H1 (cell line): Measurements from ENCODE around the gene COL5A1. TPM values are rescaled to one million over a fixed set of nuclear protein-coding genes. Genes with fewer than 3 reads are reported as not detected.

Source experiments
- CTCF ChIA-PET: fragments of 300-600 bp; sonication (Branson Sonifier 250); formaldehyde crosslinking; loops from one replicate; lab custom pipeline; 2021; ENCODE audit not compliant: partially characterized antibody; lab: Charles Lee
- POLR2A ChIA-PET: fragments of 300-600 bp; sonication (Branson Sonifier 250); formaldehyde crosslinking; loops from one replicate; lab custom pipeline; 2021; ENCODE audit warnings: inconsistent platforms; ENCODE audit not compliant: partially characterized antibody; lab: Charles Lee
- DNase-seq, 2 experiments: peaks; one replicate each; pipeline versions ENCODE4 v3.0.0 to v3.0.0-alpha.2; 2010 to 2022; ENCODE audit warnings: low spot score in 2 of 2, low read depth in 1 of 2, mixed read lengths in 1 of 2
- FAIRE-seq: peaks from 2 replicates; lab custom pipeline; 2011; peaks lifted over from hg19 to GRCh38; lab: Jason Lieb, UNC
- H2AFZ ChIP-seq: 2 replicates; pipeline ENCODE4 v1.8.1; 2012; ENCODE audit warnings: low read length, inconsistent platforms
- H2AK5ac ChIP-seq: 2 replicates; pipeline ENCODE4 v1.6.1; 2013; ENCODE audit warnings: low read depth, low read length
- H2BK120ac ChIP-seq: replicated peaks from 2 replicates; pipeline ENCODE3; 2013; ENCODE audit warnings: low read depth, low read length, inconsistent platforms
- H2BK12ac ChIP-seq: 2 replicates; pipeline ENCODE4 v1.6.1; 2013; ENCODE audit warnings: low read depth, low read length
- H2BK15ac ChIP-seq: 2 replicates; pipeline ENCODE4 v1.6.1; 2013; ENCODE audit warnings: low read length
- H2BK20ac ChIP-seq: 2 replicates; pipeline ENCODE4 v1.6.1; 2013; ENCODE audit warnings: low read length
- H2BK5ac ChIP-seq: 2 replicates; pipeline ENCODE4 v1.6.1; 2013; ENCODE audit warnings: low read depth, low read length
- H3K14ac ChIP-seq: 2 replicates; pipeline ENCODE4 v1.6.1; 2013; ENCODE audit warnings: inconsistent platforms; ENCODE audit not compliant: insufficient read length
- H3K18ac ChIP-seq: 2 replicates; pipeline ENCODE4 v1.6.1; 2013; ENCODE audit warnings: low read length; ENCODE audit errors: extremely low read depth
- H3K23ac ChIP-seq: 2 replicates; pipeline ENCODE4 v1.6.1; 2013; ENCODE audit warnings: inconsistent platforms; ENCODE audit not compliant: insufficient read length
- H3K23me2 ChIP-seq: 2 replicates; pipeline ENCODE4 v1.6.1; 2013; ENCODE audit warnings: low read depth, low read length
- H3K27ac ChIP-seq: 2 replicates; pipeline ENCODE4 v1.6.1; 2011; ENCODE audit warnings: low read depth, low read length, inconsistent platforms
- H3K27me3 ChIP-seq, 4 experiments: replicated peaks in 1 of 4; 1 replicate in 1 of 4; 2 replicates in 3 of 4; pipeline versions ENCODE4 v1.6.1 to v1.8.1; 2011 to 2013; ENCODE audit warnings: low read length in 3 of 4, mild to moderate bottlenecking in 3 of 4, inconsistent platforms in 2 of 4, mixed read lengths in 2 of 4, moderate library complexity in 1 of 4; ENCODE audit not compliant: control insufficient read depth in 3 of 4, insufficient read depth in 3 of 4; ENCODE audit errors: extremely low read depth in 1 of 4
- H3K36me3 ChIP-seq, 4 experiments: 2 replicates each; pipeline versions ENCODE4 v1.6.1 to v1.8.1; 2011 to 2013; ENCODE audit warnings: mild to moderate bottlenecking in 4 of 4, low read length in 3 of 4, moderate library complexity in 2 of 4, control low read depth in 1 of 4, inconsistent platforms in 1 of 4; ENCODE audit not compliant: insufficient read depth in 4 of 4, control insufficient read depth in 2 of 4
- H3K4ac ChIP-seq: replicated peaks from 2 replicates; pipeline ENCODE3; 2013; ENCODE audit warnings: low read length, low read depth, mixed read lengths, inconsistent platforms; ENCODE audit not compliant: insufficient read length
- H3K4me1 ChIP-seq, 4 experiments: replicated peaks in 1 of 4; 1 replicate in 1 of 4; 2 replicates in 3 of 4; pipeline versions ENCODE4 v1.6.1 to v1.8.1; 2011 to 2013; ENCODE audit warnings: low read length in 3 of 4, inconsistent platforms in 2 of 4, mixed read lengths in 1 of 4; ENCODE audit not compliant: insufficient read depth in 4 of 4, control insufficient read depth in 3 of 4
- H3K4me2 ChIP-seq, 2 experiments: 2 replicates each; pipeline versions ENCODE4 v1.6.1 to v1.8.1; 2011 to 2013; ENCODE audit warnings: low read depth in 2 of 2, low read length in 2 of 2, control low read depth in 1 of 2, inconsistent platforms in 1 of 2, mild to moderate bottlenecking in 1 of 2; ENCODE audit not compliant: insufficient read depth in 1 of 2
- H3K4me3 ChIP-seq, 4 experiments: fragments of 200-600, 300-600 bp in 1 of 4; sonication (generic), shearing (Covaris generic), sonication (Bioruptor Twin) in 1 of 4; 2 replicates each; pipeline versions ENCODE4 v1.5.1 to v1.8.1; 2011 to 2016; ENCODE audit warnings: low read length in 4 of 4, low read depth in 3 of 4, control low read depth in 2 of 4, inconsistent platforms in 2 of 4, mild to moderate bottlenecking in 2 of 4, mixed read lengths in 1 of 4, moderate library complexity in 1 of 4; ENCODE audit not compliant: insufficient read depth in 2 of 4; ENCODE audit errors: extremely low read depth in 1 of 4
- H3K56ac ChIP-seq: replicated peaks from 2 replicates; pipeline ENCODE3; 2013; ENCODE audit warnings: low read depth, mild to moderate bottlenecking, mixed read lengths, low read length, inconsistent platforms; ENCODE audit not compliant: insufficient read length
- H3K79me1 ChIP-seq: 2 replicates; pipeline ENCODE4 v1.6.1; 2013; ENCODE audit warnings: low read depth, low read length, control low read depth
- H3K79me2 ChIP-seq, 2 experiments: 2 replicates each; pipeline versions ENCODE4 v1.6.1 to v1.8.1; 2012 to 2013; ENCODE audit warnings: low read length in 2 of 2, mild to moderate bottlenecking in 2 of 2, inconsistent platforms in 1 of 2; ENCODE audit not compliant: insufficient read depth in 2 of 2, control insufficient read depth in 1 of 2
- H3K9ac ChIP-seq, 4 experiments: replicated peaks in 1 of 4; 1 replicate in 1 of 4; 2 replicates in 3 of 4; pipeline versions ENCODE4 v1.6.1 to v1.8.1; 2011 to 2013; ENCODE audit warnings: low read depth in 3 of 4, low read length in 3 of 4, control low read depth in 2 of 4, mild to moderate bottlenecking in 2 of 4, moderate library complexity in 2 of 4, inconsistent platforms in 1 of 4; ENCODE audit errors: extremely low read depth in 1 of 4
- H3K9me3 ChIP-seq, 2 experiments: 2 replicates each; pipeline versions ENCODE4 v1.6.1 to v1.8.1; 2012 to 2013; ENCODE audit warnings: mild to moderate bottlenecking in 2 of 2, moderate library complexity in 2 of 2, control low read depth in 1 of 2, inconsistent platforms in 1 of 2, low read depth in 1 of 2, low read length in 1 of 2, mixed read lengths in 1 of 2; ENCODE audit not compliant: insufficient read depth in 2 of 2
- H4K20me1 ChIP-seq, 2 experiments: replicated peaks in 1 of 2; 2 replicates each; pipeline versions ENCODE3 to v1.8.1; 2011 to 2013; ENCODE audit warnings: inconsistent platforms in 2 of 2, low read length in 2 of 2, mild to moderate bottlenecking in 1 of 2; ENCODE audit not compliant: insufficient read depth in 2 of 2, control insufficient read depth in 1 of 2
- H4K5ac ChIP-seq: 2 replicates; pipeline ENCODE4 v1.6.1; 2013; ENCODE audit warnings: low read length, low read depth, mixed read lengths, inconsistent platforms; ENCODE audit not compliant: insufficient read length
- H4K8ac ChIP-seq: 2 replicates; pipeline ENCODE4 v1.8.0; 2013; ENCODE audit warnings: mild to moderate bottlenecking, moderate library complexity, low read length, inconsistent platforms; ENCODE audit not compliant: insufficient read depth; ENCODE audit errors: extremely low read depth
- H4K91ac ChIP-seq: replicated peaks from 2 replicates; pipeline ENCODE3; 2013; ENCODE audit warnings: low read length, mixed read lengths, inconsistent platforms; ENCODE audit not compliant: insufficient read length
- BRCA1 ChIP-seq: IDR thresholded peaks from 2 replicates; pipeline ENCODE4 v1.6.1; 2012; ENCODE audit warnings: low read depth, low read length, improper control_type of control experiment
- HDAC2 ChIP-seq, 2 experiments: fragments of 300-600 bp in 1 of 2; sonication (generic) in 1 of 2; IDR thresholded peaks; 2 replicates each; pipeline ENCODE4 v1.6.1; 2011 to 2012; ENCODE audit warnings: low read depth in 2 of 2, low read length in 2 of 2, mild to moderate bottlenecking in 2 of 2, moderate library complexity in 2 of 2, borderline replicate concordance in 1 of 2, inconsistent platforms in 1 of 2
- JUN ChIP-seq: IDR thresholded peaks from 2 replicates; pipeline ENCODE4 v1.6.1; 2011; ENCODE audit warnings: low read depth, mild to moderate bottlenecking, improper control_type of control experiment, low read length
- KDM5A ChIP-seq: fragments of 200-600 bp; IDR thresholded peaks from 2 replicates; pipeline ENCODE4 v1.7.1; 2012; ENCODE audit warnings: mild to moderate bottlenecking, low read length, inconsistent platforms, mixed read lengths
- PHF8 ChIP-seq: fragments of 200-600 bp; sonication (generic); conservative IDR thresholded peaks from 2 replicates; pipeline ENCODE4 v1.7.1; 2012; ENCODE audit warnings: low read depth, mild to moderate bottlenecking, inconsistent platforms, low read length, moderate library complexity
- POLR2AphosphoS5 ChIP-seq: IDR thresholded peaks from 2 replicates; pipeline ENCODE4 v1.6.1; 2011; ENCODE audit warnings: low read depth, low read length
- RFX5 ChIP-seq: IDR thresholded peaks from 2 replicates; pipeline ENCODE4 v1.6.1; 2011; ENCODE audit warnings: low read depth, low read length, improper control_type of control experiment, borderline replicate concordance
- RNF2 ChIP-seq: fragments of 200-900, 300-1000 bp; sonication (generic); IDR thresholded peaks from 2 replicates; pipeline ENCODE4 v1.7.1; 2016; ENCODE audit warnings: borderline replicate concordance, low read depth, mild to moderate bottlenecking, antibody characterized with exemption, low read length; ENCODE audit not compliant: poor library complexity, severe bottlenecking; ENCODE audit errors: missing control alignments
- SP1 ChIP-seq: IDR thresholded peaks from 2 replicates; pipeline ENCODE4 v1.6.1; 2011; ENCODE audit warnings: low read depth, low read length
- WGBS, 2 experiments: shearing (Covaris generic) in 1 of 2; methylation state at CpG; one replicate each; pipeline versions ENCODE4 v1.1.6 to v1.1.7; 2013 to 2015; ENCODE audit warnings: low lambda C conversion rate in 2 of 2, mixed read lengths in 2 of 2, inconsistent platforms in 1 of 2, low coverage in 1 of 2, missing lambda C conversion rate in 1 of 2; ENCODE audit not compliant: insufficient replicate concordance in 2 of 2, insufficient coverage in 1 of 2, insufficient read length in 1 of 2; ENCODE audit errors: extremely low coverage in 1 of 2, missing lambda C conversion rate in 1 of 2; 5-methylcytosine and 5-hydroxymethylcytosine counted together
- polyA plus RNA-seq, 7 experiments: library from polyadenylated mRNA; depleted of rRNA in 3 of 7; stranded (reverse) in 5 of 7; unstranded in 2 of 7; fragments of >200 nt in 5 of 7; fragments of 200-250 nt in 2 of 7; gene quantifications; 1 replicate in 5 of 7; 2 replicates in 1 of 7; 4 replicates in 1 of 7; pipeline versions ENCODE4 v1.2.1 to v1.2.3, GENCODE V29; 2011 to 2013; ENCODE audit warnings: missing spikeins in 2 of 7, mixed read lengths in 2 of 7
- total RNA-seq: library from RNA; stranded (reverse); fragmentation: NEBNext Ultra II Directional; extraction: Animal tissue kit (Norgen Biotek cat#: 25700); gene quantifications from 2 replicates; pipeline ENCODE4 v1.2.1, GENCODE V29; 2021
- TF ChIP-seq, protein P1 (sequence below): IDR thresholded peaks from 2 replicates; pipeline ENCODE4 v1.6.1; 2012; ENCODE audit warnings: low read length, inconsistent platforms
- TF ChIP-seq, protein P2 (sequence below): IDR thresholded peaks from 2 replicates; pipeline ENCODE4 v1.6.1; 2011; ENCODE audit warnings: low read depth, mild to moderate bottlenecking, low read length; ENCODE audit not compliant: insufficient read depth

Gene COL5A1
- total and polyA plus RNA-seq, 2 of the 8 experiments (the other 6 are each of a cell fraction or from before 2014, with no cell fraction given): 3.8 to 12.0 TPM

DNA sequence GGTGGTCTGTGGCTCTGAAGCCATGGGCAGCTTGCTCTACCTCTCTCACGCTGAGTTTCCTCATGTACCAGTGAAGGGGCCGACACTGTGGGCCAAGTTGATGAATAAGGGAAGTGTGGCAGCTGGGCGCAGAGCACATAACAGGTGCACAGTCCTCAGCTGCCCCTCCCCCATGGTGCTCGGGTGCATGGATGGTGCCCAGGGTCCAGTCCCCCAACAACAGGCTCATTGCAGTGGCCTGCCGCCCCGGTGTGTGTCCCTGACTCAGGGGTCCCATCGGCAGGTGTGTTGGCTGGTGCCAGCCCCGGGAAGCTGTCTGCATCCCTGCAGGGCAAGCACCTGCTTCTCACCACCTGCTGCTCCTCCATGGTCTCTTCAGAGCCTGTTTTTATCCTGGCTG lies 36.6 kb downstream of the COL5A1 start:
- Histone ChIP-seq H2BK15ac (no peak overlapping the region), H3K4me1 (peaks cover 0 to 5% (median 0%) of the 10 kb centered on the region in 4 experiments; a peak in 2 of 7 replicates), H4K20me1 (no peaks in the 10 kb centered on the region), H3K27me3 (no peaks in the 10 kb centered on the region), H3K56ac (no peak overlapping the region), H3K14ac (no peak overlapping the region), H3K23me2 (no peaks in the 10 kb centered on the region), H4K5ac (no peak overlapping the region), H3K79me2 (no peaks in the 10 kb centered on the region), H3K9me3 (no peaks in the 10 kb centered on the region), H2BK12ac (no peak overlapping the region), H4K8ac (no peak overlapping the region; the same call in 1 of the 2 replicates), H3K4me2 (no peak overlapping the region), H3K4ac (no peak overlapping the region), H3K79me1 (no peaks in the 10 kb centered on the region; the same call in 1 of the 2 replicates), H2AFZ (no peak overlapping the region), H3K4me3 (no peak overlapping the region), H2BK120ac (no peak overlapping the region), H2AK5ac (no peak overlapping the region), H4K91ac (no peak overlapping the region), H3K27ac (no peak overlapping the region), H3K23ac (no peak overlapping the region), H2BK20ac (no peak overlapping the region), H2BK5ac (no peak overlapping the region), H3K36me3 (no peaks in the 10 kb centered on the region), H3K18ac (no peak overlapping the region), H3K9ac (no peak overlapping the region)
- 87% methylated on average over 8 of the region's 8 CpGs; no CpG with 5 or more reads in 1 of the 2 experiments for WGBS, 2 experiments
- DNase-seq: no peak
- no peak for FAIRE-seq
- CTCF ChIA-PET: interaction anchor here (0.9 to 6.3 kb wide), 4 partner anchors 13 to 229 kb away, joined by 3 to 54 read pairs (median 5); no protein-coding TSS in a partner anchor
- POLR2A ChIA-PET: no interaction called here
- TF ChIP-seq POLR2AphosphoS5 (no peak), PHF8 (no peak), RNF2 (no peak), SP1 (no peak), BRCA1 (no peak), JUN (no peak), HDAC2 (IDR thresholded peaks at IDR 0.05; ENCODE audit: borderline replicate concordance in 1 of 2, low read depth in 2 of 2, low read length in 2 of 2) (no peak), RFX5 (no peak), KDM5A (no peak)
- TF ChIP-seq, protein P1, sequence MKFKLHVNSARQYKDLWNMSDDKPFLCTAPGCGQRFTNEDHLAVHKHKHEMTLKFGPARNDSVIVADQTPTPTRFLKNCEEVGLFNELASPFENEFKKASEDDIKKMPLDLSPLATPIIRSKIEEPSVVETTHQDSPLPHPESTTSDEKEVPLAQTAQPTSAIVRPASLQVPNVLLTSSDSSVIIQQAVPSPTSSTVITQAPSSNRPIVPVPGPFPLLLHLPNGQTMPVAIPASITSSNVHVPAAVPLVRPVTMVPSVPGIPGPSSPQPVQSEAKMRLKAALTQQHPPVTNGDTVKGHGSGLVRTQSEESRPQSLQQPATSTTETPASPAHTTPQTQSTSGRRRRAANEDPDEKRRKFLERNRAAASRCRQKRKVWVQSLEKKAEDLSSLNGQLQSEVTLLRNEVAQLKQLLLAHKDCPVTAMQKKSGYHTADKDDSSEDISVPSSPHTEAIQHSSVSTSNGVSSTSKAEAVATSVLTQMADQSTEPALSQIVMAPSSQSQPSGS: no peak
- TF ChIP-seq, protein P2, sequence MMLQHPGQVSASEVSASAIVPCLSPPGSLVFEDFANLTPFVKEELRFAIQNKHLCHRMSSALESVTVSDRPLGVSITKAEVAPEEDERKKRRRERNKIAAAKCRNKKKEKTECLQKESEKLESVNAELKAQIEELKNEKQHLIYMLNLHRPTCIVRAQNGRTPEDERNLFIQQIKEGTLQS: no peak
